Uterus (tissue), 4 donors: ENCODE results near the gene ZNF154. TPM values are rescaled to one million over a fixed set of nuclear protein-coding genes. Genes with fewer than 3 reads are reported as not detected.

ENCODE experiments used
- DNase-seq, 2 donors: peaks; one replicate each; pipeline ENCODE4 v3.0.0-alpha.2; 2019 to 2020
- H3K27ac ChIP-seq, 2 donors: fragments of 200-600 bp; sonication (generic); 1 replicate in 1 of 2; 2 replicates in 1 of 2; pipeline ENCODE4 v1.5.1; 2016 to 2018
- H3K27me3 ChIP-seq, 2 donors: fragments of 200-600 bp; sonication (generic); one replicate each; pipeline ENCODE4 v1.5.1; 2018 to 2019; ENCODE audit warnings: control low read depth in 1 of 2
- H3K36me3 ChIP-seq, 2 donors: fragments of 200-600 bp; sonication (generic); one replicate each; pipeline ENCODE4 v1.5.1; 2019; ENCODE audit warnings: control low read depth in 1 of 2
- H3K4me1 ChIP-seq, 2 donors: fragments of 200-600 bp; sonication (generic); one replicate each; pipeline ENCODE4 v1.5.1; 2018 to 2019; ENCODE audit warnings: control low read depth in 1 of 2
- H3K4me3 ChIP-seq, 2 donors: fragments of 200-600 bp; sonication (generic); 1 replicate in 1 of 2; 2 replicates in 1 of 2; pipeline ENCODE4 v1.5.1; 2018 to 2019; ENCODE audit warnings: mild to moderate bottlenecking in 1 of 2
- H3K9me3 ChIP-seq, 2 donors: fragments of 200-600 bp; sonication (generic); one replicate each; pipeline ENCODE4 v1.5.1; 2019; ENCODE audit warnings: control low read depth in 1 of 2
- POLR2A ChIP-seq, 2 donors: fragments of 450-650 bp; IDR thresholded peaks; one replicate each; pipeline ENCODE4 v1.6.1; 2016; ENCODE audit warnings: antibody characterized with exemption in 2 of 2, mild to moderate bottlenecking in 1 of 2, moderate library complexity in 1 of 2
- intact Hi-C: fragments of 100-400 bp; cut with DNase I; formaldehyde crosslinking; loops from one replicate; pipeline ENCODE4 v1.15.1; 2023; ENCODE audit warnings: low total_unique reads
- total RNA-seq, 4 donors: library from RNA; depleted of rRNA in 3 of 4; stranded (reverse); fragments of >200 nt in 3 of 4; gene quantifications; one replicate each; pipeline versions ENCODE4 v1.1.0 to v1.2.4, GENCODE V29; 2014 to 2023
- TF ChIP-seq, protein P1 (sequence below), 4 experiments: fragments of 200-600 bp in 2 of 4; fragments of 450-650 bp in 2 of 4; sonication (generic) in 2 of 4; IDR thresholded peaks; one replicate each; pipeline ENCODE4 v1.5.1; 2016 to 2019; ENCODE audit warnings: antibody characterized with exemption in 4 of 4, mild to moderate bottlenecking in 2 of 4, moderate library complexity in 1 of 4
- donor health status: DM: yes; HTN: yes; CAD: no.

The ZNF154 gene
- total RNA-seq, 4 donors from 2014 or later = 0.88 to 27.4 (median 1.5) TPM

DNA sequence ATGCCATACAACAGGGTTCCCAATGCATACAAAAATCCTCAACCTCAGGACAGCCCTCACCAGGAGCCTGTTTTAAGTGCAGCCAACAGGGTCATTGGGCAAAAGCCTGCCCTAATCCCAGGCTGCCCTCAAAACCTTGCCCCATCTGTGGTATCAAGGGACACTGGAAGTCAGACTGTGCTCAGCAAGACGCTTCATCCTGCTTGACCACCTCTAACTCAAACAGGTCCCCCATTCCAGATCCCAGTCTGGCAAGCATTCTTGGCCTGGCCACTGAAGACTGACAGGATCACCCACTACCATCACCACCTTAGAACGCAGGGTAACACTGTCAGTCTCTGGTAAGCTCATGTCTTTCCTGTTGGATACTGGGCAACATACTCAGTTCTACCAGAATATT lies 55.3 kb downstream of the ZNF154 start:
- Histone ChIP-seq H3K4me1 (no peaks in the 10 kb centered on the region), H3K27me3 (no peaks in the 10 kb centered on the region), H3K4me3 (no peak overlapping the region), H3K36me3 (no peaks in the 10 kb centered on the region), H3K9me3 (no peaks in the 10 kb centered on the region), H3K27ac (no peak overlapping the region)
- DNase-seq = no peak
- intact Hi-C loops = no loop called here
- TF ChIP-seq, protein P1, sequence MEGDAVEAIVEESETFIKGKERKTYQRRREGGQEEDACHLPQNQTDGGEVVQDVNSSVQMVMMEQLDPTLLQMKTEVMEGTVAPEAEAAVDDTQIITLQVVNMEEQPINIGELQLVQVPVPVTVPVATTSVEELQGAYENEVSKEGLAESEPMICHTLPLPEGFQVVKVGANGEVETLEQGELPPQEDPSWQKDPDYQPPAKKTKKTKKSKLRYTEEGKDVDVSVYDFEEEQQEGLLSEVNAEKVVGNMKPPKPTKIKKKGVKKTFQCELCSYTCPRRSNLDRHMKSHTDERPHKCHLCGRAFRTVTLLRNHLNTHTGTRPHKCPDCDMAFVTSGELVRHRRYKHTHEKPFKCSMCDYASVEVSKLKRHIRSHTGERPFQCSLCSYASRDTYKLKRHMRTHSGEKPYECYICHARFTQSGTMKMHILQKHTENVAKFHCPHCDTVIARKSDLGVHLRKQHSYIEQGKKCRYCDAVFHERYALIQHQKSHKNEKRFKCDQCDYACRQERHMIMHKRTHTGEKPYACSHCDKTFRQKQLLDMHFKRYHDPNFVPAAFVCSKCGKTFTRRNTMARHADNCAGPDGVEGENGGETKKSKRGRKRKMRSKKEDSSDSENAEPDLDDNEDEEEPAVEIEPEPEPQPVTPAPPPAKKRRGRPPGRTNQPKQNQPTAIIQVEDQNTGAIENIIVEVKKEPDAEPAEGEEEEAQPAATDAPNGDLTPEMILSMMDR (IDR thresholded peaks at IDR 0.05) = no peak
- no peak for TF ChIP-seq POLR2A (IDR thresholded peaks at IDR 0.05)

DNA sequence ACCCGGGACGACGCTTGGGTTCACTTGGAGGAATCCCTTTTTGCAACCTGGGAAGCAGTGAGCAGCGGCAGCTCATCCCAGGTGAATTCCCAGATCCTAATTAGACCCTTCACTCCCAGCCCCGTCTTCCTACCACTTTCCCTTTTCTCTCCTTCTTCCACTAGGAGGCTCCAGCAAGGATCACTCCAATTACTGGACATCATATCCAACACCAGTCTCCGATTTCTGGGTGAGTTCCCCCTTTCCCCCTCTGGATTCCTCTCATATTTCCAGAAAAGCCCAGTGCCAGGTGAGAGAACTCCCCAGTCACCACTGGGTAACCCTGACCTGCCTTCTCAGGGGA lies 57.4 kb downstream of the ZNF154 start:
- Histone ChIP-seq H3K36me3 (no peaks in the 10 kb centered on the region), H3K4me3 (no peak overlapping the region), H3K27me3 (no peaks in the 10 kb centered on the region), H3K9me3 (no peaks in the 10 kb centered on the region), H3K27ac (no peak overlapping the region), H3K4me1 (no peaks in the 10 kb centered on the region)
- intact Hi-C loops = no loop called here
- no peak for TF ChIP-seq POLR2A (IDR thresholded peaks at IDR 0.05)
- TF ChIP-seq, protein P1 (IDR thresholded peaks at IDR 0.05) = no peak
- DNase-seq = no peak

DNA sequence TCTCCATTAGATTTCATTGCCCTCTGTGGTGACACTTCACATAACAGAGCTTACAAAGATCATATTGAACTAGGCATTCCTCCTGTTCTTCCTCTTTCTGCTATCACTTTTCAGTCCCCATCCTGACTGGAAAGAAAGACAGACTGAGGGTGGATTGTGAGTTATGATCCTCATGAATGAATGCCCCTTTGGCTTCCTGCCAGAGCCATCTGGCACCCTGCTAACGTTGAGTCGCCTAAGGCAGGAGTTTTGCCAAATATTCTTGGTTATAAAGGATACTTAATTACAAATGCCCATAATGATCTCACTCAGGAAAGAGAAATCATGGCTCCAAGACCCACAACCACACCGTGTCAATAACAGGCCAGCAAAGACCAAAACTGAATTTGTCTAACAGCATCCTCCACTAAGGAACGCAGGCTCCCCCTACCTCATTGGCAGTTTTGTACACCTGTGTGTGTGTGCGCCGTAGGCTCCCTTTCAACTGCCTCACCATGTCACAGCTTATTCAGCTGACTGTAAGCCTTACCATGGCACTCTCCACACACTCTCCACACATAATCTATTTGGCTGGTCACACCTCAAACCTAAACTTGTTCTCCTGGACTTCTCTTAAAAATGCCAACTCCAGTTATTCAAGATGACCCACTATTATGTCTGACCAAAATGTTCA lies 60.5 kb downstream of the ZNF154 start:
- no peak for DNase-seq
- no peaks in the 10 kb centered on the region for H3K36me3 ChIP-seq
- H3K27ac ChIP-seq = no peak overlapping the region
- H3K9me3 ChIP-seq = peaks cover 0 to 15% of the 10 kb centered on the region in 2 donors
- intact Hi-C loops = no loop called here
- H3K4me3 ChIP-seq = no peak overlapping the region
- no peaks in the 10 kb centered on the region for H3K27me3 ChIP-seq
- H3K4me1 ChIP-seq = no peaks in the 10 kb centered on the region
- no peak for TF ChIP-seq POLR2A (IDR thresholded peaks at IDR 0.05)
- TF ChIP-seq, protein P1 (IDR thresholded peaks at IDR 0.05) = no peak

Other genes with a start within 250 kb of the ZNF154 start
- 10 to 100 TPM in 3 of 4 donors, 1 to 10 TPM in 1; 7.2 to 48.0 (median 12.6) TPM for gene ZNF772, start 231.6 kb downstream of the ZNF154 start, total RNA-seq
- gene ZNF419, start 221.5 kb downstream of the ZNF154 start, total RNA-seq = 10 to 100 TPM in 3 of 4 donors, 1 to 10 TPM in 1; 2.6 to 69.4 (median 16.9) TPM
- 10 to 100 TPM in 3 of 4 donors, 1 to 10 TPM in 1; 2.9 to 34.3 (median 17.0) TPM for gene ZNF773, start 209.3 kb downstream of the ZNF154 start, total RNA-seq
- gene ZNF549, start 181.8 kb downstream of the ZNF154 start, total RNA-seq = 10 to 100 TPM in 2 of 4 donors, 1 to 10 TPM in 2; 8.2 to 38.9 (median 14.2) TPM
- 10 to 100 TPM in 1 of 4 donors, 1 to 10 TPM in 3; 4.4 to 25.6 (median 6.9) TPM for gene ZNF550, start 149.3 kb downstream of the ZNF154 start, total RNA-seq
- 10 to 100 TPM in 1 of 4 donors, 1 to 10 TPM in 2, under 1 TPM in 1; 0.26 to 11.9 (median 5.7) TPM for gene ZNF416, start 130.3 kb downstream of the ZNF154 start, total RNA-seq
- gene ZIK1, start 125.1 kb downstream of the ZNF154 start, total RNA-seq = 10 to 100 TPM in 2 of 4 donors, 1 to 10 TPM in 2; 6.8 to 26.5 (median 11.0) TPM
- gene ZNF530, start 109.3 kb downstream of the ZNF154 start, total RNA-seq = 10 to 100 TPM in 1 of 4 donors, 1 to 10 TPM in 2, under 1 TPM in 1; 0.29 to 33.0 (median 4.7) TPM
- 10 to 100 TPM in 3 of 4 donors, 1 to 10 TPM in 1; 1.5 to 60.1 (median 16.5) TPM for gene ZNF134, start 95.0 kb downstream of the ZNF154 start, total RNA-seq
- 100 to 1,000 TPM in 1 of 4 donors, 10 to 100 TPM in 2, 1 to 10 TPM in 1; 9.4 to 115 (median 20.7) TPM for gene ZNF211, start 76.0 kb downstream of the ZNF154 start, total RNA-seq
- not detected for gene ZSCAN4, start 40.3 kb downstream of the ZNF154 start, total RNA-seq
- 100 to 1,000 TPM in 1 of 4 donors, 10 to 100 TPM in 2, 1 to 10 TPM in 1; 8.7 to 123 (median 27.2) TPM for gene ZNF551, start 27.2 kb downstream of the ZNF154 start, total RNA-seq
- gene ZNF671, start 18.4 kb upstream of the ZNF154 start, total RNA-seq = 10 to 100 TPM in 1 of 4 donors, 1 to 10 TPM in 2, under 1 TPM in 1; 0.88 to 20.2 (median 3.4) TPM
- 10 to 100 TPM in 3 of 4 donors, under 1 TPM in 1; 0.29 to 34.4 (median 17.9) TPM for gene ZNF776, start 37.6 kb upstream of the ZNF154 start, total RNA-seq
- gene ZNF586, start 60.5 kb upstream of the ZNF154 start, total RNA-seq = 10 to 100 TPM in 2 of 4 donors, 1 to 10 TPM in 2; 4.6 to 42.0 (median 16.1) TPM
- gene ZNF552, start 105.7 kb upstream of the ZNF154 start, total RNA-seq = 10 to 100 TPM in 2 of 4 donors, 1 to 10 TPM in 1, under 1 TPM in 1; 0.77 to 15.0 (median 9.3) TPM
- gene ZNF587B, start 121.1 kb upstream of the ZNF154 start, total RNA-seq = 10 to 100 TPM in 3 of 4 donors, 1 to 10 TPM in 1; 5.9 to 30.6 (median 15.0) TPM
- 10 to 100 TPM; 21.3 to 80.0 (median 39.6) TPM for gene ZNF587, start 140.7 kb upstream of the ZNF154 start, total RNA-seq
- 10 to 100 TPM in 3 of 4 donors, 1 to 10 TPM in 1; 7.1 to 24.9 (median 15.4) TPM for gene ZNF814, start 179.8 kb upstream of the ZNF154 start, total RNA-seq
- 10 to 100 TPM; 15.0 to 50.1 (median 20.7) TPM for gene ZNF417, start 207.4 kb upstream of the ZNF154 start, total RNA-seq
- 10 to 100 TPM in 2 of 4 donors, 1 to 10 TPM in 1, under 1 TPM in 1; 0.29 to 15.8 (median 9.8) TPM for gene ZNF418, start 226.2 kb upstream of the ZNF154 start, total RNA-seq
- gene ZNF256, start 238.5 kb upstream of the ZNF154 start, total RNA-seq = 10 to 100 TPM in 2 of 4 donors, 1 to 10 TPM in 1, under 1 TPM in 1; 0.51 to 12.0 (median 6.9) TPM